Measurements from ENCODE around the gene CARD10.
"Not testable (repeated sequence)": the region's sequence is repeated elsewhere in the genome, so short reads cannot be mapped to it uniquely, and the experiment has no call there.

GRCh38 chr22:37527081-37527752 is 8.0 kb upstream of the CARD10 start:
- not testable (repeated sequence) for TF ChIP-seq CTCF, POLR2A (IDR thresholded peaks at IDR 0.05)

Data from body of pancreas (tissue), 4 donors.